ENCODE results near the gene CLDN3. TPM values are rescaled to one million over a fixed set of nuclear protein-coding genes. Genes with fewer than 3 reads are reported as not detected.

Gene CLDN3
- total RNA-seq, 3 donors from 2014 or later: 81.6 to 137 TPM; not detected in 1

DNA sequence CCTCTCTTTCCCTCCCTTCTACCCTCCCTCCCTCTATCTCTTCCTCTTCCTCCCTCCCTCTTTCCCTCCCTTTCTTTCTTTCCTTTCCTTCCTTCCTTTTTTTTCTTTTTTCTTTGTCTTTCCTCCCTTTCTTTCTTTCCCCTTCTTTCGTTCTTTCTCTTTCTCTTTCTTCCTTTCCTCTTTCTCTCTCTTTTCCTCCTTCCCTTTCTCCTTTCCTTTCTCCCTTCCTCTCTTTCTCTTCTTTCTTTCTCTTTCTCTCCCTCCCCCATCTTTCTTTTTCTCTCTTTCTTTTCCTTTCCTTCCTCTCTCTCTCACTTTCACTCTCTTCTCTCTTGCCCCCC is 7.4 kb downstream of the CLDN3 start:
- intact Hi-C loops (cut with DNase I; ENCODE audit: low total_unique reads): no loop called here
- H3K27me3 ChIP-seq: no peaks in the 10 kb centered on the region

DNA sequence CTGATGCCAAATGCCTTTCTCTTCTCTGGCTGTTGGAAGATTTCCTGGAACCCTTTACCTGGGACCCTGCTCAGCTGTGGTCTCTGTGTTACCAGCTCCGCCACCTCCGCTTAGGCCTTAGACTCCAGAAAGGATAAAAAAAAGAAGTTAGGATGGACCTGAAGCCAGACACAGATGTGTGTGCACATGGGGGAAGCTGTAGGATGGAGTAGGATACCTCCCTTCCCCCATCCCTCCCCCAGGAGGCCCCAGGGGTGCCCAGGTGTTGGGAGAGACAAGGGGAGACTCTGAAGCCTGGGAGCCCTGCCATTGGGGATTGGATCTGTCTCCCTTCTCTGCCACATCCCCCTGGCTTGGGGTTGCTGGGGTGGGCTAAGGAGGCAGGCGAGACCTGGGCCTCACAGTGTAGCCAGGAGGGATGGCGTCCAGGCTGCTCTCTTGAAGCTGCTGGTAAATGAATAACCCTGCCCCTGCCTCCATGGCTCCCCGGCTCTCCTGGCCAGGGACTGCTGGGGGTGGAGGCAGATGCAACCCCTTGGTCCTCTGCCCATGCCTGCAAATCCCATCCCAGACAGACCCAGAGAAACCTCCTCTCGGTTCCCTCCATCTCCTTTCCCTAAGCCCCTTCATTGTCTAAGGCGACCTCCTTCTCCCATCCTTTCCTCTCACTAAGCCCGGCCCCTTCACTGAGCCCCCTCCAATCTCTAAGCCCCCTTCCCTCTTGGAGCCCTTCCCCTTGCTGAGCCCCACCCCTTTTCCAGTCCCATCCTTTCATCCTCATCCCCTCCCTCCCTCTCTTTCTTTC is 8.0 kb downstream of the CLDN3 start:
- Histone ChIP-seq H3K4me1 (no peaks in the 10 kb centered on the region), H3K27ac (peak overlapping the region in 1 of 2 donors; percentile 45), H3K27me3 (no peaks in the 10 kb centered on the region), H3K36me3 (no peaks in the 10 kb centered on the region), H3K4me3 (no peak overlapping the region), H3K9me3 (no peaks in the 10 kb centered on the region)
- no peak for DNase-seq (ENCODE audit: low spot score in 2 of 2)
- intact Hi-C loops (cut with DNase I; ENCODE audit: low total_unique reads): no loop called here
- TF ChIP-seq, protein P1, sequence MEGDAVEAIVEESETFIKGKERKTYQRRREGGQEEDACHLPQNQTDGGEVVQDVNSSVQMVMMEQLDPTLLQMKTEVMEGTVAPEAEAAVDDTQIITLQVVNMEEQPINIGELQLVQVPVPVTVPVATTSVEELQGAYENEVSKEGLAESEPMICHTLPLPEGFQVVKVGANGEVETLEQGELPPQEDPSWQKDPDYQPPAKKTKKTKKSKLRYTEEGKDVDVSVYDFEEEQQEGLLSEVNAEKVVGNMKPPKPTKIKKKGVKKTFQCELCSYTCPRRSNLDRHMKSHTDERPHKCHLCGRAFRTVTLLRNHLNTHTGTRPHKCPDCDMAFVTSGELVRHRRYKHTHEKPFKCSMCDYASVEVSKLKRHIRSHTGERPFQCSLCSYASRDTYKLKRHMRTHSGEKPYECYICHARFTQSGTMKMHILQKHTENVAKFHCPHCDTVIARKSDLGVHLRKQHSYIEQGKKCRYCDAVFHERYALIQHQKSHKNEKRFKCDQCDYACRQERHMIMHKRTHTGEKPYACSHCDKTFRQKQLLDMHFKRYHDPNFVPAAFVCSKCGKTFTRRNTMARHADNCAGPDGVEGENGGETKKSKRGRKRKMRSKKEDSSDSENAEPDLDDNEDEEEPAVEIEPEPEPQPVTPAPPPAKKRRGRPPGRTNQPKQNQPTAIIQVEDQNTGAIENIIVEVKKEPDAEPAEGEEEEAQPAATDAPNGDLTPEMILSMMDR (IDR thresholded peaks at IDR 0.05): no peak
- no peak for TF ChIP-seq POLR2A (IDR thresholded peaks at IDR 0.05)
- TF ChIP-seq POLR2AphosphoS5 (IDR thresholded peaks at IDR 0.05): no peak

More for the DNA sequence above, 7.4 kb downstream of the CLDN3 start:
- Histone ChIP-seq H3K4me1 (no peaks in the 10 kb centered on the region), H3K36me3 (no peaks in the 10 kb centered on the region), H3K27ac (no peak overlapping the region), H3K9me3 (no peaks in the 10 kb centered on the region), H3K4me3 (no peak overlapping the region)
- DNase-seq (ENCODE audit: low spot score in 2 of 2): no peak
- TF ChIP-seq, protein P1 (IDR thresholded peaks at IDR 0.05): no peak
- TF ChIP-seq POLR2AphosphoS5 (IDR thresholded peaks at IDR 0.05) (no peak), POLR2A (IDR thresholded peaks at IDR 0.05) (no peak)

DNA sequence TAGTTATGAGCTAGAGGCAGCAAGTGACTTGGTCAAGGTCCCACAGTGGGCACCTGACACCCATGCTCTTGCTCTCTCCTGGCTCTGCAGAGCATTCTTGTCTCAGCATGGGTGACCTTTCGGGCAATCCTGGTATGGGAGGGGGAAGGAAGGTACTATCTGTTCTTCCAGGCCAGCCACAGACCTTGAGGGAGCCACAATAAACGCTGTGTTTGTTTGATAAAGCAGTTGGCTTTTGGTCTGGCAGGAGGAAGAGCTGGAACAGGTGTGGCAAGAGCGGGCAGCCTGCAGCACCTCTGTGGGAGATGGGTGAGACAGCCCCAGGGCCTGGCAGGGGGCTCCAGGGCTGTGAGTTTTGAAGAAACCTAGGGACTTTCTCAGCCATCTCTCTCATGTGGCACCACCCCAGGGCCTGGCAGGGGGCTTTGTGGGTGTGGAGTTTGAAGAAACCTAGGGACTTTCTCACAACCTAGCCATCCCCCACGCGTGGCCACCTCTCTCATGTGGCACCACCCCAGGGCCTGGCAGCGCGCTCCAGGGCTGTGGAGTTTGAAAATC is 11.4 kb downstream of the CLDN3 start:
- Histone ChIP-seq H3K9me3 (no peaks in the 10 kb centered on the region), H3K27ac (peak overlapping the region; percentile 59 to 69), H3K4me3 (no peak overlapping the region), H3K36me3 (no peaks in the 10 kb centered on the region), H3K4me1 (no peaks in the 10 kb centered on the region), H3K27me3 (no peaks in the 10 kb centered on the region)
- DNase-seq (ENCODE audit: low spot score in 2 of 2): peak in 1 of 2 donors; percentile 53
- intact Hi-C loops (cut with DNase I; ENCODE audit: low total_unique reads): loop anchor here (5.0 kb wide), 1 partner anchor 639 kb away; no protein-coding TSS in a partner anchor
- no peak for TF ChIP-seq POLR2A (IDR thresholded peaks at IDR 0.05)
- TF ChIP-seq, protein P1 (IDR thresholded peaks at IDR 0.05): no peak

- Histone ChIP-seq H3K4me1 (peaks cover 0 to 6% of the 10 kb centered on the region in 2 donors), H3K9me3 (no peaks in the 10 kb centered on the region), H3K36me3 (no peaks in the 10 kb centered on the region), H3K27ac (no peak overlapping the region), H3K27me3 (no peaks in the 10 kb centered on the region), H3K4me3 (no peak overlapping the region)
- DNase-seq (ENCODE audit: low spot score in 2 of 2): no peak
- TF ChIP-seq POLR2AphosphoS5 (IDR thresholded peaks at IDR 0.05): no peak
- intact Hi-C loops (cut with DNase I; ENCODE audit: low total_unique reads): no loop called here
These were observed 19.9 kb downstream of the CLDN3 start for GRCh38 chr7:73749931-73750776.

GRCh38 chr7:73746378-73746777 is 23.7 kb downstream of the CLDN3 start:
- H3K27ac ChIP-seq: peak overlapping the region; percentile 92 to 99
- H3K27me3 ChIP-seq: no peaks in the 10 kb centered on the region
- intact Hi-C loops (cut with DNase I; ENCODE audit: low total_unique reads): no loop called here
- peaks cover 0 to 14% of the 10 kb centered on the region in 2 donors for H3K4me1 ChIP-seq
- no peaks in the 10 kb centered on the region for H3K36me3 ChIP-seq
- H3K9me3 ChIP-seq: no peaks in the 10 kb centered on the region
- TF ChIP-seq POLR2AphosphoS5 (IDR thresholded peaks at IDR 0.05) (peak in 2 of 3 donors; percentile 38 to 82), POLR2A (IDR thresholded peaks at IDR 0.05) (no peak)
- TF ChIP-seq, protein P1 (IDR thresholded peaks at IDR 0.05): no peak
- no peak overlapping the region for H3K4me3 ChIP-seq
- DNase-seq (ENCODE audit: low spot score in 2 of 2): peak; percentile 80 to 88
